ENCODE measurements around the gene CORIN.

DNA sequence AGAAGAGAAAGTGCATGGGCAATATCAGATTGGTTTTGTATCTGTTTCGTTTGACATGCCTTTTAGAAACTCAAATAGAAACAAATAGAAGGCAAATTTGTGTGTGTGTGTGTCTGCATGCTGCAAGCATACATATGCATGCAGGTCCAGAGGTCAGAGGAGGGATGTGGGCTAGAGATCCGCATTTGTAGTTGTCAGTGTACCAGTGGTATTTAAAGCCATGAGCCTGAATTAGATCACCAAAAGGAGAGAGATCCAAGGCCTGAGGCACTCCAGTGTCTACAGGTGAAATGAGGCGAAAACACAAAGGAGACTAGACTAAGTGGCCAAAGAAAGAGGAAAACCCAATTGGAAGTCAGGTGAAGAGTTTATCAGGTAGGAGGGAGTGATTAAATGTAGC, 106.7 kb downstream of the CORIN start:
- TF ChIP-seq ZNF24 (IDR thresholded peaks at IDR 0.05) = no peak
- TF ChIP-seq, protein P1, sequence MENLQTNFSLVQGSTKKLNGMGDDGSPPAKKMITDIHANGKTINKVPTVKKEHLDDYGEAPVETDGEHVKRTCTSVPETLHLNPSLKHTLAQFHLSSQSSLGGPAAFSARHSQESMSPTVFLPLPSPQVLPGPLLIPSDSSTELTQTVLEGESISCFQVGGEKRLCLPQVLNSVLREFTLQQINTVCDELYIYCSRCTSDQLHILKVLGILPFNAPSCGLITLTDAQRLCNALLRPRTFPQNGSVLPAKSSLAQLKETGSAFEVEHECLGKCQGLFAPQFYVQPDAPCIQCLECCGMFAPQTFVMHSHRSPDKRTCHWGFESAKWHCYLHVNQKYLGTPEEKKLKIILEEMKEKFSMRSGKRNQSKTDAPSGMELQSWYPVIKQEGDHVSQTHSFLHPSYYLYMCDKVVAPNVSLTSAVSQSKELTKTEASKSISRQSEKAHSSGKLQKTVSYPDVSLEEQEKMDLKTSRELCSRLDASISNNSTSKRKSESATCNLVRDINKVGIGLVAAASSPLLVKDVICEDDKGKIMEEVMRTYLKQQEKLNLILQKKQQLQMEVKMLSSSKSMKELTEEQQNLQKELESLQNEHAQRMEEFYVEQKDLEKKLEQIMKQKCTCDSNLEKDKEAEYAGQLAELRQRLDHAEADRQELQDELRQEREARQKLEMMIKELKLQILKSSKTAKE (IDR thresholded peaks at IDR 0.05; ENCODE audit: low read depth, poor library complexity, severe bottlenecking) = no peak

Measured in GM12878 (cell line).